EL (cell line): Measurements from ENCODE around the gene INPP4A.

ENCODE experiments used
- DNase-seq: peaks from one replicate; pipeline ENCODE4 v3.0.0-alpha.2; 2016

The INPP4A gene

GRCh38 chr2:98518101-98518500 is 73.4 kb downstream of the INPP4A start:
- no peak for DNase-seq

GRCh38 chr2:98519156-98519555 is 74.5 kb downstream of the INPP4A start:
- DNase-seq = no peak

- DNase-seq = no peak
These were observed 75.2 kb downstream of the INPP4A start for GRCh38 chr2:98519851-98520250.

GRCh38 chr2:98520806-98521205 is 76.1 kb downstream of the INPP4A start:
- DNase-seq = no peak

- DNase-seq = no peak
These were observed 76.6 kb downstream of the INPP4A start for GRCh38 chr2:98521266-98521665.

GRCh38 chr2:98522854-98523253 is 78.2 kb downstream of the INPP4A start:
- no peak for DNase-seq

- no peak for DNase-seq
These were observed 79.5 kb downstream of the INPP4A start for GRCh38 chr2:98524168-98524567.

- no peak for DNase-seq
These were observed 83.7 kb downstream of the INPP4A start for GRCh38 chr2:98528349-98528748.

GRCh38 chr2:98530114-98530513 is 85.5 kb downstream of the INPP4A start:
- DNase-seq = no peak

GRCh38 chr2:98532756-98533155 is 88.1 kb downstream of the INPP4A start:
- DNase-seq = no peak

- DNase-seq = no peak
These were observed 88.9 kb downstream of the INPP4A start for GRCh38 chr2:98533547-98533946.

- no peak for DNase-seq
These were observed 90.1 kb downstream of the INPP4A start for GRCh38 chr2:98534761-98535160.

- no peak for DNase-seq
These were observed 91.5 kb downstream of the INPP4A start for GRCh38 chr2:98535971-98536677.

- DNase-seq = no peak
These were observed 92.9 kb downstream of the INPP4A start for GRCh38 chr2:98537390-98538126.

GRCh38 chr2:98538280-98539041 is 93.8 kb downstream of the INPP4A start:
- no peak for DNase-seq

- DNase-seq = no peak
These were observed 94.5 kb downstream of the INPP4A start for GRCh38 chr2:98539056-98539735.

GRCh38 chr2:98540536-98540935 is 95.9 kb downstream of the INPP4A start:
- DNase-seq = no peak

GRCh38 chr2:98541489-98541888 is 96.8 kb downstream of the INPP4A start:
- no peak for DNase-seq

GRCh38 chr2:98541906-98542305 is 97.2 kb downstream of the INPP4A start:
- no peak for DNase-seq

GRCh38 chr2:98543214-98543613 is 98.6 kb downstream of the INPP4A start:
- no peak for DNase-seq

- no peak for DNase-seq
These were observed 99.2 kb downstream of the INPP4A start for GRCh38 chr2:98543842-98544241.

GRCh38 chr2:98545591-98545990 is 100.9 kb downstream of the INPP4A start:
- DNase-seq = no peak

- DNase-seq = no peak
These were observed 101.5 kb downstream of the INPP4A start for GRCh38 chr2:98546186-98546585.
